PC-9 (cell line): ENCODE results near the gene UBE2D3. TPM values are rescaled to one million over a fixed set of nuclear protein-coding genes. Genes with fewer than 3 reads are reported as not detected.

Source experiments
- BruUV-seq: library from RNA; stranded (reverse); fragments of 400-500 nt; replicated peaks from 2 replicates; lab custom pipeline; 2021; lab: Mats Ljungman, UMichigan
- CTCF ChIA-PET: fragments of 300-600 bp; sonication (Branson Sonifier 250); formaldehyde crosslinking; loops from one replicate; lab custom pipeline; 2022; ENCODE audit warnings: antibody characterized with exemption; lab: Charles Lee
- POLR2A ChIA-PET: fragments of 300-600 bp; sonication (Branson Sonifier 250); formaldehyde crosslinking; loops from one replicate; lab custom pipeline; 2022; ENCODE audit warnings: antibody characterized with exemption; ENCODE audit not compliant: unreplicated experiment; lab: Charles Lee
- DNase-seq, 2 experiments: peaks; one replicate each; pipeline versions ENCODE4 v3.0.0 to v3.0.0-alpha.2; 2015 to 2022; ENCODE audit warnings: mixed read lengths in 1 of 2
- H2AFZ ChIP-seq: fragments of 200-600 bp; sonication (generic); 2 replicates; pipeline ENCODE4 v1.8.1; 2017; ENCODE audit warnings: antibody characterized with exemption
- H3F3A ChIP-seq: fragments of 200-600 bp; sonication (generic); 2 replicates; pipeline ENCODE4 v1.8.1; 2017; ENCODE audit warnings: antibody characterized with exemption, mild to moderate bottlenecking, low read depth; ENCODE audit not compliant: insufficient read depth
- H3K27ac ChIP-seq: fragments of 200-600 bp; sonication (generic); 2 replicates; pipeline ENCODE4 v1.6.1; 2016; ENCODE audit warnings: mixed run types
- H3K27me3 ChIP-seq: fragments of 200-600 bp; sonication (generic); 2 replicates; pipeline ENCODE4 v1.6.1; 2016; ENCODE audit warnings: low read depth, mixed run types; ENCODE audit not compliant: insufficient read depth
- H3K36me3 ChIP-seq: fragments of 200-600 bp; sonication (generic); 2 replicates; pipeline ENCODE4 v1.6.1; 2016; ENCODE audit warnings: low read depth, mixed run types
- H3K4me1 ChIP-seq: fragments of 200-600 bp; sonication (generic); replicated peaks from 2 replicates; pipeline ENCODE4 v1.6.1; 2016; ENCODE audit warnings: mixed run types; ENCODE audit not compliant: insufficient read depth
- H3K4me2 ChIP-seq: fragments of 200-600 bp; sonication (generic); 2 replicates; pipeline ENCODE4 v1.6.1; 2017; ENCODE audit warnings: mixed run types
- H3K4me3 ChIP-seq: fragments of 200-600 bp; sonication (generic); 2 replicates; pipeline ENCODE4 v1.6.1; 2016; ENCODE audit warnings: mixed run types
- H3K79me2 ChIP-seq: fragments of 200-600 bp; sonication (generic); 2 replicates; pipeline ENCODE4 v1.6.1; 2017; ENCODE audit warnings: low read depth, mixed run types
- H3K9me2 ChIP-seq: fragments of 200-600 bp; sonication (generic); 2 replicates; pipeline ENCODE4 v1.8.1; 2017; ENCODE audit warnings: mild to moderate bottlenecking; ENCODE audit not compliant: insufficient read depth
- H3K9me3 ChIP-seq: fragments of 200-600 bp; sonication (generic); 2 replicates; pipeline ENCODE4 v1.8.1; 2016; ENCODE audit warnings: low read depth; ENCODE audit not compliant: insufficient read depth
- H4K20me1 ChIP-seq: fragments of 200-600 bp; sonication (generic); 2 replicates; pipeline ENCODE4 v1.8.1; 2017; ENCODE audit not compliant: insufficient read depth
- CTCF ChIP-seq: fragments of 200-600 bp; sonication (generic); conservative IDR thresholded peaks from 2 replicates; pipeline ENCODE4 v1.6.1; 2017; ENCODE audit warnings: mixed run types, antibody characterized with exemption, mild to moderate bottlenecking, moderate library complexity
- EZH2 ChIP-seq: fragments of 200-600 bp; sonication (generic); IDR thresholded peaks from 2 replicates; pipeline ENCODE4 v1.8.0; 2017; ENCODE audit warnings: antibody characterized with exemption, low read depth
- intact Hi-C: fragments of 100-400 bp; cut with micrococcal nuclease; formaldehyde crosslinking; loops from one replicate; pipeline ENCODE4 v1.10.0; 2022; ENCODE audit not compliant: unreplicated experiment
- total RNA-seq: library from RNA; stranded (reverse); gene quantifications from 2 replicates; pipeline ENCODE4 v1.2.3, GENCODE V29; 2021

UBE2D3 gene
- total RNA-seq, 1 experiment from 2014 or later, result 183 TPM

GRCh38 chr4:102772738-102773340 is 54.5 kb downstream of the UBE2D3 start:
- POLR2A ChIA-PET, result no interaction called here
- no peaks in the 10 kb centered on the region for H3K9me3 ChIP-seq
- H3K79me2 ChIP-seq, result no peaks in the 10 kb centered on the region
- CTCF ChIA-PET, result no interaction called here
- H4K20me1 ChIP-seq, result no peaks in the 10 kb centered on the region
- H3K4me1 ChIP-seq, result no peaks in the 10 kb centered on the region
- H3K9me2 ChIP-seq, result no peaks in the 10 kb centered on the region
- no peak overlapping the region for H2AFZ ChIP-seq
- no peak for TF ChIP-seq CTCF
- TF ChIP-seq EZH2, result no peak
- DNase-seq, result no peak
- H3K4me3 ChIP-seq, result no peak overlapping the region
- no TSS peak for BruUV-seq
- H3K27me3 ChIP-seq, result no peaks in the 10 kb centered on the region
- no peaks in the 10 kb centered on the region for H3K36me3 ChIP-seq
- intact Hi-C loops, result no loop called here
- no peaks in the 10 kb centered on the region for H3F3A ChIP-seq
- no peak overlapping the region for H3K27ac ChIP-seq
- H3K4me2 ChIP-seq, result no peak overlapping the region

GRCh38 chr4:102764901-102765300 is 62.5 kb downstream of the UBE2D3 start:
- H3F3A ChIP-seq, result no peaks in the 10 kb centered on the region; the same call in 1 of the 2 replicates
- H3K27ac ChIP-seq, result no peak overlapping the region
- H3K4me2 ChIP-seq, result no peak overlapping the region
- H3K4me3 ChIP-seq, result no peak overlapping the region
- POLR2A ChIA-PET, result no interaction called here
- TF ChIP-seq CTCF, result no peak
- no peak for TF ChIP-seq EZH2
- H3K4me1 ChIP-seq, result peaks cover 5% of the 10 kb centered on the region; the same call in 1 of the 2 replicates
- no peak overlapping the region for H2AFZ ChIP-seq
- H3K79me2 ChIP-seq, result peaks cover 6% of the 10 kb centered on the region
- DNase-seq, result no peak
- H4K20me1 ChIP-seq, result no peaks in the 10 kb centered on the region
- H3K9me3 ChIP-seq, result no peaks in the 10 kb centered on the region
- H3K27me3 ChIP-seq, result no peaks in the 10 kb centered on the region
- intact Hi-C loops, result no loop called here
- BruUV-seq, result no TSS peak
- CTCF ChIA-PET, result no interaction called here
- H3K36me3 ChIP-seq, result no peaks in the 10 kb centered on the region
- no peaks in the 10 kb centered on the region for H3K9me2 ChIP-seq

- Histone ChIP-seq H3K36me3 (no peaks in the 10 kb centered on the region), H3K9me2 (no peaks in the 10 kb centered on the region), H3F3A (no peaks in the 10 kb centered on the region; the same call in 1 of the 2 replicates), H3K4me3 (no peak overlapping the region), H3K4me2 (peak overlapping the region; percentile 89), H3K9me3 (no peaks in the 10 kb centered on the region), H4K20me1 (no peaks in the 10 kb centered on the region), H3K79me2 (peaks cover 34% of the 10 kb centered on the region), H2AFZ (no peak overlapping the region), H3K27ac (no peak overlapping the region), H3K27me3 (no peaks in the 10 kb centered on the region), H3K4me1 (peaks cover 17% of the 10 kb centered on the region)
- CTCF ChIA-PET, result no interaction called here
- DNase-seq, result no peak
- no peak for TF ChIP-seq EZH2
- no peak for TF ChIP-seq CTCF
- intact Hi-C loops, result loop anchor here (2.0 kb wide), 1 partner anchor 107 kb away; the partner anchor contains the start of gene CISD2
- POLR2A ChIA-PET, result no interaction called here
- BruUV-seq, result no TSS peak
These were observed 65.4 kb downstream of the UBE2D3 start for GRCh38 chr4:102761906-102762305.
